GM12801 (cell line): ENCODE measurements around the gene KDM6A.

Experiments used
- CTCF ChIP-seq: IDR thresholded peaks from one replicate; pipeline ENCODE4 v1.5.1; 2011; ENCODE audit warnings: control low read depth; ENCODE audit not compliant: insufficient read length; ENCODE audit errors: extremely low read depth

Gene KDM6A

GRCh38 chrX:44944894-44945293 lies 71.9 kb downstream of the KDM6A start:
- TF ChIP-seq CTCF = no peak

GRCh38 chrX:44945736-44946135 lies 72.7 kb downstream of the KDM6A start:
- no peak for TF ChIP-seq CTCF

- no peak for TF ChIP-seq CTCF
Measured at GRCh38 chrX:44946771-44947170, 73.8 kb downstream of the KDM6A start.

- no peak for TF ChIP-seq CTCF
Measured at GRCh38 chrX:44947995-44948394, 75.0 kb downstream of the KDM6A start.

GRCh38 chrX:44948406-44948805 lies 75.4 kb downstream of the KDM6A start:
- TF ChIP-seq CTCF = no peak

GRCh38 chrX:44949125-44949524 lies 76.1 kb downstream of the KDM6A start:
- no peak for TF ChIP-seq CTCF

GRCh38 chrX:44951572-44952067 lies 78.6 kb downstream of the KDM6A start:
- TF ChIP-seq CTCF = no peak
